Endothelial cell of umbilical vein (primary cell): Measurements from ENCODE around the gene PIK3C3. TPM values are rescaled to one million over a fixed set of nuclear protein-coding genes. Genes with fewer than 3 reads are reported as not detected.

Experiments used
- BruUV-seq: library from RNA; stranded (reverse); fragments of 400-500 nt; replicated peaks from 2 replicates; lab custom pipeline; 2021; lab: Mats Ljungman, UMichigan
- CTCF ChIA-PET: fragments of 300-600, 350-600 bp; sonication (Branson Sonifier 250); formaldehyde crosslinking; loops from one replicate; lab custom pipeline; 2021; ENCODE audit warnings: antibody characterized with exemption, inconsistent platforms; lab: Charles Lee
- POLR2A ChIA-PET: fragments of 300-600, 350-600 bp; sonication (Branson Sonifier 250); formaldehyde crosslinking; loops from one replicate; lab custom pipeline; 2021; ENCODE audit warnings: antibody characterized with exemption, inconsistent platforms; lab: Charles Lee
- DNase-seq: peaks from one replicate; pipeline ENCODE4 v3.0.0-alpha.2; 2011; ENCODE audit warnings: low read depth, low spot score
- FAIRE-seq: peaks from 2 replicates; lab custom pipeline; 2011; peaks lifted over from hg19 to GRCh38; lab: Jason Lieb, UNC
- H2AFZ ChIP-seq: 2 replicates; pipeline ENCODE4 v1.6.0; 2012; ENCODE audit warnings: low read depth, low read length, control low read depth, inconsistent platforms
- H3K27ac ChIP-seq: 2 replicates; pipeline ENCODE4 v1.5.1; 2011; ENCODE audit warnings: low read depth, mild to moderate bottlenecking, control low read depth, low read length, moderate library complexity; ENCODE audit not compliant: insufficient read depth
- H3K27me3 ChIP-seq, 2 experiments: 2 replicates each; pipeline versions ENCODE4 v1.6.0 to v1.6.1; 2011; ENCODE audit warnings: low read length in 2 of 2, mixed read lengths in 1 of 2; ENCODE audit not compliant: control insufficient read depth in 2 of 2, insufficient read depth in 2 of 2
- H3K36me3 ChIP-seq, 2 experiments: 2 replicates in 1 of 2; 3 replicates in 1 of 2; pipeline ENCODE4 v1.5.1; 2011; ENCODE audit warnings: low read length in 2 of 2, mild to moderate bottlenecking in 1 of 2, moderate library complexity in 1 of 2; ENCODE audit not compliant: control insufficient read depth in 2 of 2, insufficient read depth in 2 of 2; ENCODE audit errors: extremely low read depth in 1 of 2
- H3K4me1 ChIP-seq: 3 replicates; pipeline ENCODE4 v1.5.1; 2011; ENCODE audit warnings: mild to moderate bottlenecking, low read length; ENCODE audit not compliant: control insufficient read depth, insufficient read depth; ENCODE audit errors: extremely low read depth
- H3K4me2 ChIP-seq: 2 replicates; pipeline ENCODE4 v1.6.1; 2011; ENCODE audit warnings: low read length, control low read depth, mixed read lengths; ENCODE audit not compliant: insufficient read depth
- H3K4me3 ChIP-seq, 3 experiments: fragments of 200-600 bp in 1 of 3; sonication (generic), shearing (Covaris generic) in 1 of 3; replicated peaks in 1 of 3; 2 replicates each; pipeline ENCODE4 v1.5.1; 2011 to 2016; ENCODE audit warnings: control low read depth in 3 of 3, low read length in 3 of 3, mild to moderate bottlenecking in 2 of 3, inconsistent platforms in 1 of 3, low read depth in 1 of 3, moderate library complexity in 1 of 3; ENCODE audit not compliant: insufficient read depth in 1 of 3
- H3K79me2 ChIP-seq: 2 replicates; pipeline ENCODE4 v1.6.0; 2012; ENCODE audit warnings: low read length, inconsistent platforms; ENCODE audit not compliant: control insufficient read depth, insufficient read depth
- H3K9ac ChIP-seq: replicated peaks from 2 replicates; pipeline ENCODE3; 2011; ENCODE audit warnings: low read length, control low read depth; ENCODE audit not compliant: insufficient read depth; ENCODE audit errors: extremely low read depth
- H3K9me1 ChIP-seq: replicated peaks from 3 replicates; pipeline ENCODE4 v1.6.0; 2011; ENCODE audit warnings: mild to moderate bottlenecking, low read length; ENCODE audit not compliant: control insufficient read depth, insufficient read depth; ENCODE audit errors: extremely low read depth
- H3K9me3 ChIP-seq: replicated peaks from 2 replicates; pipeline ENCODE4 v1.5.1; 2012; ENCODE audit warnings: low read length, inconsistent platforms; ENCODE audit not compliant: control insufficient read depth, insufficient read depth
- H4K20me1 ChIP-seq: replicated peaks from 2 replicates; pipeline ENCODE3; 2011; ENCODE audit warnings: mild to moderate bottlenecking, low read length; ENCODE audit not compliant: control insufficient read depth, insufficient read depth; ENCODE audit errors: extremely low read depth
- CTCF ChIP-seq, 2 donors: IDR thresholded peaks; 1 replicate in 1 of 2; 2 replicates in 1 of 2; pipeline ENCODE4 v1.5.1; 2011; ENCODE audit warnings: low read length in 2 of 2, mild to moderate bottlenecking in 2 of 2, moderate library complexity in 2 of 2, control low read depth in 1 of 2, inconsistent platforms in 1 of 2, low read depth in 1 of 2; ENCODE audit not compliant: insufficient read depth in 1 of 2; ENCODE audit errors: extremely low read depth in 1 of 2
- EZH2 ChIP-seq: IDR thresholded peaks from 2 replicates; pipeline ENCODE4 v1.6.1; 2012; ENCODE audit warnings: borderline replicate concordance, low read depth, mild to moderate bottlenecking, moderate library complexity, low read length, inconsistent platforms; ENCODE audit not compliant: severe bottlenecking
- FOS ChIP-seq: IDR thresholded peaks from 2 replicates; pipeline ENCODE4 v1.6.1; 2011; ENCODE audit warnings: mild to moderate bottlenecking, low read length, moderate library complexity, borderline replicate concordance; ENCODE audit not compliant: insufficient read depth
- GATA2 ChIP-seq: IDR thresholded peaks from 2 replicates; pipeline ENCODE4 v1.7.0; 2011; ENCODE audit warnings: low read depth, mild to moderate bottlenecking, moderate library complexity, mixed read lengths, low read length; ENCODE audit not compliant: insufficient read length, insufficient read depth
- JUN ChIP-seq: IDR thresholded peaks from 2 replicates; pipeline ENCODE4 v1.6.1; 2011; ENCODE audit warnings: borderline replicate concordance, low read depth; ENCODE audit not compliant: insufficient read length, insufficient read depth
- MAX ChIP-seq: IDR thresholded peaks from 2 replicates; pipeline ENCODE4 v1.6.1; 2011; ENCODE audit not compliant: insufficient read depth, insufficient read length
- MYC ChIP-seq: IDR thresholded peaks from one replicate; pipeline ENCODE4 v1.6.1; 2011; ENCODE audit warnings: mild to moderate bottlenecking, low read depth, low read length
- POLR2A ChIP-seq: IDR thresholded peaks from 2 replicates; pipeline ENCODE4 v1.6.1; 2012; ENCODE audit warnings: low read depth, mild to moderate bottlenecking, control low read depth, low read length
- POLR2AphosphoS5 ChIP-seq: IDR thresholded peaks from 2 replicates; pipeline ENCODE4 v1.6.1; 2012; ENCODE audit warnings: low read depth, mild to moderate bottlenecking, control low read depth, low read length, moderate library complexity; ENCODE audit not compliant: insufficient read depth
- dilution Hi-C: fragments of 300-500 bp; cut with MboI; formaldehyde crosslinking; loops from one replicate; pipeline ENCODE4 v1.15.0; 2019; ENCODE audit warnings: low sequenced_read_pairs; ENCODE audit not compliant: extremely low pct_ligation_motif_present
- intact Hi-C: fragments of 100-400 bp; cut with micrococcal nuclease; formaldehyde crosslinking; loops from one replicate; pipeline ENCODE4 v1.10.0; 2022
- polyA plus RNA-seq, 4 experiments: library from polyadenylated mRNA; depleted of rRNA in 3 of 4; stranded (reverse) in 3 of 4; unstranded in 1 of 4; fragments of >200 nt; gene quantifications; 2 replicates each; pipeline versions ENCODE4 v1.2.1 to v1.2.3, GENCODE V29; 2011 to 2012; ENCODE audit warnings: missing spikeins in 1 of 4
- total RNA-seq: library from RNA; stranded (reverse); gene quantifications from 2 replicates; pipeline ENCODE4 v1.2.3, GENCODE V29; 2021

The PIK3C3 gene
- total and polyA plus RNA-seq, 2 donors (not counting 3 experiments of a cell fraction or from before 2014, with no cell fraction given), result 19.5 to 47.3 TPM

GRCh38 chr18:41969881-41970280, 14.8 kb downstream of the PIK3C3 start:
- no peaks in the 10 kb centered on the region for H3K9me3 ChIP-seq
- FAIRE-seq (no peak), DNase-seq (no peak)
- CTCF ChIA-PET, result no interaction called here
- peaks cover 3 to 8% of the 10 kb centered on the region in 2 experiments for H3K36me3 ChIP-seq
- no TSS peak for BruUV-seq
- intact Hi-C loops, result no loop called here
- H2AFZ ChIP-seq, result no peak overlapping the region
- dilution Hi-C loops, result no loop called here
- H3K9ac ChIP-seq, result no peak overlapping the region
- H3K27me3 ChIP-seq, result no peaks in the 10 kb centered on the region
- no peak overlapping the region for H3K27ac ChIP-seq
- H3K79me2 ChIP-seq, result peaks cover 16% of the 10 kb centered on the region
- H4K20me1 ChIP-seq, result no peaks in the 10 kb centered on the region
- TF ChIP-seq JUN (no peak), MAX (no peak), GATA2 (no peak), POLR2AphosphoS5 (no peak), MYC (no peak), CTCF (IDR thresholded peaks at IDR 0.05; ENCODE audit: extremely low read depth in 1 of 2, insufficient read depth in 1 of 2, low read depth in 1 of 2, low read length in 2 of 2) (no peak), FOS (no peak), POLR2A (no peak), EZH2 (no peak)
- H3K9me1 ChIP-seq, result no peaks in the 10 kb centered on the region
- H3K4me2 ChIP-seq, result no peak overlapping the region
- no peak overlapping the region for H3K4me3 ChIP-seq
- POLR2A ChIA-PET, result no interaction called here
- no peaks in the 10 kb centered on the region for H3K4me1 ChIP-seq
